K562 (cell line): Measurements from ENCODE around the gene ZNRF1. TPM values are rescaled to one million over a fixed set of nuclear protein-coding genes. Genes with fewer than 3 reads are reported as not detected.

Experiments used
- ATAC-seq: fragments of 200-7000 bp; cut with Tn5 transposase; 3 replicates; pipeline ENCODE4 v1.9.1; 2020; ENCODE audit warnings: moderate library complexity
- BruUV-seq: library from RNA; stranded (reverse); fragments of 400-500 nt; replicated peaks from 2 replicates; lab custom pipeline; 2021; lab: Mats Ljungman, UMichigan
- CTCF ChIA-PET: fragments of 300-600 bp; formaldehyde crosslinking; extraction: SDS; loops from one replicate; lab custom pipeline; 2021; ENCODE audit warnings: low intra/inter-chr PET ratio; lab: Yijun Ruan, JAX
- POLR2A ChIA-PET: fragments of 300-600, 350-650 bp; sonication (Branson Sonifier 250); formaldehyde crosslinking; extraction: SDS; loops from one replicate; lab custom pipeline; 2021; ENCODE audit warnings: antibody characterized with exemption, inconsistent platforms; lab: Yijun Ruan, JAX
- DNase-seq, 4 experiments: peaks; one replicate each; pipeline versions ENCODE4 v3.0.0 to v3.0.0-alpha.2; 2011 to 2018; ENCODE audit warnings: low spot score in 3 of 4, mixed read lengths in 3 of 4; ENCODE audit errors: extremely low read depth in 1 of 4
- FAIRE-seq: peaks from 2 replicates; lab custom pipeline; 2011; peaks lifted over from hg19 to GRCh38; lab: Jason Lieb, UNC
- H2AFZ ChIP-seq: 2 replicates; pipeline ENCODE4 v1.6.0; 2011; ENCODE audit warnings: low read depth, low read length, control low read depth, inconsistent platforms
- H3K27ac ChIP-seq: fragments of 200-600 bp; 3 replicates; pipeline ENCODE4 v1.8.0; 2011; ENCODE audit warnings: low read depth, mild to moderate bottlenecking, control low read depth, inconsistent platforms, low read length, moderate library complexity, mixed read lengths; ENCODE audit errors: extremely low read depth
- H3K27me3 ChIP-seq, 2 experiments: fragments of 300-600 bp in 1 of 2; 2 replicates in 1 of 2; 3 replicates in 1 of 2; pipeline versions ENCODE4 v1.6.0 to v1.8.0; 2011; ENCODE audit warnings: inconsistent platforms in 2 of 2, low read length in 2 of 2, mild to moderate bottlenecking in 1 of 2, mixed read lengths in 1 of 2, moderate library complexity in 1 of 2; ENCODE audit not compliant: control insufficient read depth in 2 of 2, insufficient read depth in 2 of 2
- H3K36me3 ChIP-seq: fragments of 300-600 bp; 3 replicates; pipeline ENCODE4 v1.8.0; 2011; ENCODE audit warnings: mild to moderate bottlenecking, low read length, inconsistent platforms; ENCODE audit not compliant: control insufficient read depth, insufficient read depth
- H3K4me1 ChIP-seq, 2 experiments: fragments of 200-600 bp in 1 of 2; replicated peaks in 1 of 2; 2 replicates in 1 of 2; 3 replicates in 1 of 2; pipeline versions ENCODE4 v1.5.1 to v1.8.0; 2011; ENCODE audit warnings: inconsistent platforms in 2 of 2, low read length in 2 of 2, mild to moderate bottlenecking in 1 of 2, mixed read lengths in 1 of 2, moderate library complexity in 1 of 2; ENCODE audit not compliant: control insufficient read depth in 2 of 2, insufficient read depth in 2 of 2
- H3K4me2 ChIP-seq: 2 replicates; pipeline ENCODE4 v1.6.1; 2011; ENCODE audit warnings: low read length, control low read depth, inconsistent platforms, mixed read lengths; ENCODE audit not compliant: insufficient read depth
- H3K4me3 ChIP-seq: fragments of 200-600 bp; sonication (generic), shearing (Covaris generic); 2 replicates; pipeline ENCODE4 v1.5.1; 2016; ENCODE audit warnings: control low read depth, inconsistent platforms
- H3K79me2 ChIP-seq: fragments of 200-600 bp; 3 replicates; pipeline ENCODE4 v1.8.0; 2011; ENCODE audit warnings: low read length, inconsistent platforms; ENCODE audit not compliant: control insufficient read depth, insufficient read depth
- H3K9ac ChIP-seq, 2 experiments: 2 replicates each; pipeline versions ENCODE4 v1.6.0 to v1.6.1; 2011; ENCODE audit warnings: low read depth in 2 of 2, low read length in 2 of 2, control low read depth in 1 of 2, inconsistent platforms in 1 of 2, mild to moderate bottlenecking in 1 of 2, mixed read lengths in 1 of 2; ENCODE audit not compliant: insufficient read depth in 1 of 2
- H3K9me1 ChIP-seq: one replicate; pipeline ENCODE4 v1.6.0; 2011; ENCODE audit warnings: inconsistent platforms, mild to moderate bottlenecking, low read length, moderate library complexity; ENCODE audit not compliant: control insufficient read depth, insufficient read depth
- H3K9me3 ChIP-seq: replicated peaks from 2 replicates; pipeline ENCODE4 v1.5.1; 2011; ENCODE audit warnings: low read depth, low read length, inconsistent platforms; ENCODE audit not compliant: control insufficient read depth, insufficient read depth
- H4K20me1 ChIP-seq: replicated peaks from 2 replicates; pipeline ENCODE4 v1.6.1; 2011; ENCODE audit warnings: low read length, inconsistent platforms, mixed read lengths; ENCODE audit not compliant: control insufficient read depth, insufficient read depth
- EZH2 ChIP-seq: IDR thresholded peaks from 2 replicates; pipeline ENCODE4 v1.6.1; 2012; ENCODE audit warnings: low read depth, mild to moderate bottlenecking, inconsistent platforms, low read length, borderline replicate concordance
- WGBS: fragments of 100-300 bp; shearing (Covaris generic); methylation state at CpG from one replicate; pipeline ENCODE4 v1.1.6; 2016; ENCODE audit warnings: low coverage, mixed read lengths; ENCODE audit not compliant: insufficient coverage; ENCODE audit errors: missing lambda C conversion rate; 5-methylcytosine and 5-hydroxymethylcytosine counted together
- in situ Hi-C: fragments of 300-500 bp; cut with MboI; formaldehyde crosslinking; loops from 4 replicates; pipeline ENCODE4 v1.15.0; 2018; ENCODE audit warnings: inconsistent platforms, mixed read lengths
- intact Hi-C: fragments of 100-400 bp; cut with micrococcal nuclease; formaldehyde crosslinking; loops from 2 replicates; pipeline ENCODE4 v1.14.2; 2022
- polyA plus RNA-seq, 8 experiments: library from polyadenylated mRNA; depleted of rRNA in 4 of 8; stranded (reverse) in 5 of 8; unstranded in 3 of 8; fragments of >200 nt; fragmentation: Nextera tagmentation in 2 of 8; fragmentation: Illumina TruSeq in 1 of 8; extraction: Ambion mirVana in 2 of 8; extraction: Trizol in 1 of 8; gene quantifications; 2 replicates each; pipeline versions ENCODE4 v1.2.1 to v1.2.3, GENCODE V29; 2011 to 2014; ENCODE audit warnings: inconsistent platforms in 1 of 8, missing spikeins in 1 of 8
- total RNA-seq, 7 experiments: library from RNA; depleted of rRNA in 6 of 7; stranded (reverse); fragments of >200 nt in 6 of 7; fragmentation: Illumina TruSeq in 2 of 7; extraction: Trizol in 2 of 7; gene quantifications; 2 replicates each; pipeline versions ENCODE4 v1.2.1 to v1.2.3, GENCODE V29; 2011 to 2021; ENCODE audit warnings: low replicate concordance in 1 of 7
- TF ChIP-seq, protein P1 (sequence below): sonication (generic); formaldehyde crosslinking; IDR thresholded peaks from 2 replicates; pipeline ENCODE4 v1.8.0; 2022; ENCODE audit warnings: missing genetic modification reagents, mild to moderate bottlenecking, moderate library complexity, borderline replicate concordance

The ZNRF1 gene
- total and polyA plus RNA-seq, 9 of the 15 experiments (the other 6 are each of a cell fraction or from before 2014, with no cell fraction given), result 9.5 to 37.7 (median 20.0) TPM

GRCh38 chr16:75105306-75106061, 106.7 kb downstream of the ZNRF1 start:
- POLR2A ChIA-PET, result interaction anchor here (0.6 to 2.2 kb wide), 4 partner anchors 8 to 246 kb away, joined by 3 to 6 read pairs (median 4); no protein-coding TSS in a partner anchor
- Histone ChIP-seq H4K20me1 (no peaks in the 10 kb centered on the region), H3K4me1 (peaks cover 0 to 23% of the 10 kb centered on the region in 2 experiments; a peak in 3 of 5 replicates), H3K4me3 (no peak overlapping the region), H3K9me1 (no peaks in the 10 kb centered on the region), H2AFZ (no peak overlapping the region), H3K27ac (no peak overlapping the region), H3K36me3 (peaks cover 25% of the 10 kb centered on the region; the same call in 2 of the 3 replicates), H3K4me2 (no peak overlapping the region), H3K9ac (no peak overlapping the region), H3K79me2 (no peaks in the 10 kb centered on the region), H3K27me3 (no peaks in the 10 kb centered on the region), H3K9me3 (no peaks in the 10 kb centered on the region)
- 78% methylated on average over 9 of the region's 10 CpGs for WGBS
- no TSS peak for BruUV-seq
- DNase-seq (no peak), FAIRE-seq (no peak), ATAC-seq (no peak)
- CTCF ChIA-PET, result no interaction called here
- in situ Hi-C loops, result loop anchor here (5.0 kb wide), 1 partner anchor 113 kb away; no protein-coding TSS in a partner anchor
- intact Hi-C loops, result no loop called here
- no peak for TF ChIP-seq EZH2
- TF ChIP-seq, protein P1, sequence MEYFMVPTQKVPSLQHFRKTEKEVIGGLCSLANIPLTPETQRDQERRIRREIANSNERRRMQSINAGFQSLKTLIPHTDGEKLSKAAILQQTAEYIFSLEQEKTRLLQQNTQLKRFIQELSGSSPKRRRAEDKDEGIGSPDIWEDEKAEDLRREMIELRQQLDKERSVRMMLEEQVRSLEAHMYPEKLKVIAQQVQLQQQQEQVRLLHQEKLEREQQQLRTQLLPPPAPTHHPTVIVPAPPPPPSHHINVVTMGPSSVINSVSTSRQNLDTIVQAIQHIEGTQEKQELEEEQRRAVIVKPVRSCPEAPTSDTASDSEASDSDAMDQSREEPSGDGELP (CRISPR knock-in tag), result 0 out of 2 replicates have a peak, but pooled peaks have one; percentile 17
